Activated CD8-positive, alpha-beta T cell treated with anti-CD3 and anti-CD28 coated beads for 36 hours (primary cell): ENCODE measurements around the gene AMOT. TPM values are rescaled to one million over a fixed set of nuclear protein-coding genes. Genes with fewer than 3 reads are reported as not detected.

Experiments used
- ATAC-seq: fragments of 200-7000 bp; cut with Tn5 transposase; one replicate; pipeline ENCODE4 v1.10.0; 2021; ENCODE audit warnings: mild to moderate bottlenecking, moderate library complexity
- CTCF ChIA-PET: fragments of 350-600 bp; sonication (Branson Sonifier 250); formaldehyde crosslinking; loops from one replicate; lab custom pipeline; 2021; ENCODE audit warnings: antibody characterized with exemption; lab: Charles Lee
- POLR2A ChIA-PET: fragments of 350-600 bp; sonication (Branson Sonifier 250); formaldehyde crosslinking; loops from one replicate; lab custom pipeline; 2021; ENCODE audit warnings: antibody characterized with exemption; lab: Charles Lee
- DNase-seq: peaks from one replicate; pipeline ENCODE4 v3.0.0-alpha.2; 2020
- H3K27ac Mint-ChIP-seq: one replicate; pipeline ENCODE4 v1.8.0; 2021; ENCODE audit warnings: mild to moderate bottlenecking, mixed read lengths
- H3K27me3 Mint-ChIP-seq: one replicate; pipeline ENCODE4 v1.8.0; 2021; ENCODE audit warnings: mixed read lengths
- H3K36me3 Mint-ChIP-seq: one replicate; pipeline ENCODE4 v1.8.0; 2021; ENCODE audit warnings: low read depth, mixed read lengths
- H3K4me1 Mint-ChIP-seq: one replicate; pipeline ENCODE4 v1.8.0; 2021; ENCODE audit warnings: low read depth, mixed read lengths
- H3K4me3 Mint-ChIP-seq: one replicate; pipeline ENCODE4 v1.8.0; 2021; ENCODE audit warnings: mild to moderate bottlenecking, moderate library complexity, mixed read lengths
- H3K9me3 Mint-ChIP-seq: one replicate; pipeline ENCODE4 v1.8.0; 2021; ENCODE audit warnings: mixed read lengths
- CTCF ChIP-seq: fragments of 200-600 bp; IDR thresholded peaks from one replicate; pipeline ENCODE4 v1.8.0; 2022; ENCODE audit warnings: antibody characterized with exemption, mild to moderate bottlenecking
- intact Hi-C: fragments of 100-400 bp; cut with micrococcal nuclease; formaldehyde crosslinking; loops from one replicate; pipeline ENCODE4 v1.10.0; 2022
- total RNA-seq, 2 experiments: library from RNA; stranded (reverse); gene quantifications; one replicate each; pipeline ENCODE4 v1.2.3, GENCODE V29; 2021

AMOT gene
- total RNA-seq, 2 experiments from 2014 or later: 1.1 to 1.8 TPM

GRCh38 chrX:112768563-112768962 lies 72.1 kb downstream of the AMOT start:
- CTCF ChIA-PET: no interaction called here
- no peaks in the 10 kb centered on the region for H3K4me1 Mint-ChIP-seq
- no peak for TF ChIP-seq CTCF
- H3K27me3 Mint-ChIP-seq: no peaks in the 10 kb centered on the region
- no peaks in the 10 kb centered on the region for H3K36me3 Mint-ChIP-seq
- intact Hi-C loops: no loop called here
- ATAC-seq (no peak), DNase-seq (no peak)
- no peaks in the 10 kb centered on the region for H3K9me3 Mint-ChIP-seq
- no peak overlapping the region for H3K27ac Mint-ChIP-seq
- POLR2A ChIA-PET: no interaction called here
- H3K4me3 Mint-ChIP-seq: no peak overlapping the region

GRCh38 chrX:112766774-112767173 lies 73.9 kb downstream of the AMOT start:
- CTCF ChIA-PET: no interaction called here
- no peaks in the 10 kb centered on the region for H3K27me3 Mint-ChIP-seq
- no peak for TF ChIP-seq CTCF
- no peaks in the 10 kb centered on the region for H3K4me1 Mint-ChIP-seq
- no peaks in the 10 kb centered on the region for H3K9me3 Mint-ChIP-seq
- intact Hi-C loops: no loop called here
- no peaks in the 10 kb centered on the region for H3K36me3 Mint-ChIP-seq
- no peak overlapping the region for H3K4me3 Mint-ChIP-seq
- DNase-seq: no peak
- POLR2A ChIA-PET: no interaction called here
- ATAC-seq: no peak
- no peak overlapping the region for H3K27ac Mint-ChIP-seq

GRCh38 chrX:112761242-112762207 lies 79.1 kb downstream of the AMOT start:
- H3K27ac Mint-ChIP-seq: no peak overlapping the region
- POLR2A ChIA-PET: no interaction called here
- H3K9me3 Mint-ChIP-seq: no peaks in the 10 kb centered on the region
- CTCF ChIA-PET: no interaction called here
- TF ChIP-seq CTCF: no peak
- DNase-seq (no peak), ATAC-seq (no peak)
- no peaks in the 10 kb centered on the region for H3K4me1 Mint-ChIP-seq
- no peak overlapping the region for H3K4me3 Mint-ChIP-seq
- H3K36me3 Mint-ChIP-seq: no peaks in the 10 kb centered on the region
- intact Hi-C loops: no loop called here
- no peaks in the 10 kb centered on the region for H3K27me3 Mint-ChIP-seq

- intact Hi-C loops: no loop called here
- H3K27me3 Mint-ChIP-seq: no peaks in the 10 kb centered on the region
- H3K27ac Mint-ChIP-seq: no peak overlapping the region
- no peaks in the 10 kb centered on the region for H3K9me3 Mint-ChIP-seq
- H3K4me3 Mint-ChIP-seq: no peak overlapping the region
- no peak for TF ChIP-seq CTCF
- DNase-seq (no peak), ATAC-seq (no peak)
- ChIA-PET POLR2A (no interaction called here), CTCF (no interaction called here)
- no peaks in the 10 kb centered on the region for H3K4me1 Mint-ChIP-seq
- H3K36me3 Mint-ChIP-seq: no peaks in the 10 kb centered on the region
These were observed 79.9 kb downstream of the AMOT start for GRCh38 chrX:112760697-112761096.

- H3K4me3 Mint-ChIP-seq: no peak overlapping the region
These were observed 80.7 kb downstream of the AMOT start for GRCh38 chrX:112759966-112760365.

More at GRCh38 chrX:112759966-112760365, 80.7 kb downstream of the AMOT start:
- no peak overlapping the region for H3K27ac Mint-ChIP-seq
- no peaks in the 10 kb centered on the region for H3K27me3 Mint-ChIP-seq
- H3K9me3 Mint-ChIP-seq: no peaks in the 10 kb centered on the region
- ATAC-seq (no peak), DNase-seq (no peak)
- POLR2A ChIA-PET: no interaction called here
- CTCF ChIA-PET: no interaction called here
- H3K36me3 Mint-ChIP-seq: no peaks in the 10 kb centered on the region
- no peak for TF ChIP-seq CTCF
- intact Hi-C loops: no loop called here
- H3K4me1 Mint-ChIP-seq: no peaks in the 10 kb centered on the region
